ENCODE measurements around the gene PANX3. TPM values are rescaled to one million over a fixed set of nuclear protein-coding genes. Genes with fewer than 3 reads are reported as not detected.

The PANX3 gene
- total and polyA plus RNA-seq, 4 donors = not detected

DNA sequence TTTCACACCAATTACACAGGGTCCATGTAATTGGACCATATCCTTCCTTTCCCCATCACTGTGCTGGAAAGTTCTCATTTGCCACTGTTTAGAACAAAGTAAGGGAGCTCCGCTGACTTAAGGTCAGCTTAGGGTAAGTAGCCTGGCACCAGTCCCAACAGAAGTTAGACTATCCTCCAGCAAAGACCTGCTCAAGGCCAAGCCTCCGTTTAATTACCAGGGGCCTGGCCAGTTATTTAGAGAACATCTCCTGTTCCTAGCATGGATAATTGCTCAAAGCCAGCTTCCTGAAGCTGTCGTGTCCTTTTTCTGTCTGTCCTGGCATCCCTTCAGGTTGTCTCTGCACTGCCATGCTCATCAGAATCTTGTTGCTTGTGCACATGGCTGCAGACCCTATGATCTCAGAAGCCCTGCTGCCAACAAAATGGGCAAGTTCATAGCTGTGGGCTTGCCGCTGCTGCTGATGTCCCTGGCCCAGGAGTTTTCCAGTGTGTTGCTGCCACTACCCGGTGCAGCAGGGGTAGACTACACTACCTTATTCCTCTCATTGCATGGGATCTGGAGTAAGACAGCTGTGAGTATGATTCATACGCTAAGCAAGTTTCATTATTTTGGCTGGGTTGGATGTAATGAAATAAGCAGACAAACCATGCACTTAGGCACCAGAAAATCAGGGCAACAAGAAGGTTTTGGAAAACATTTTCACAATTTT, 33.4 kb upstream of the PANX3 start:
- TF ChIP-seq CTCF (IDR thresholded peaks at IDR 0.05; ENCODE audit: control extremely low read depth, extremely low read depth) = no peak
- Histone ChIP-seq H3K9ac (ENCODE audit: insufficient read depth in 1 of 2, low read length in 2 of 2) (no peak overlapping the region), H3K4me3 (no peak overlapping the region), H3K9me3 (ENCODE audit: control insufficient read depth in 4 of 4, insufficient read depth in 3 of 4, low read length in 3 of 4) (no peaks in the 10 kb centered on the region), H3K4me1 (ENCODE audit: control insufficient read depth in 5 of 5, insufficient read depth in 5 of 5, low read length in 5 of 5) (no peaks in the 10 kb centered on the region), H3K27me3 (ENCODE audit: control insufficient read depth in 3 of 3, insufficient read depth in 3 of 3, low read length in 2 of 3) (no peaks in the 10 kb centered on the region), H3K36me3 (ENCODE audit: control insufficient read depth in 4 of 4, insufficient read depth in 4 of 4, low read length in 4 of 4) (no peaks in the 10 kb centered on the region), H3K27ac (ENCODE audit: low read depth in 1 of 2, low read length in 1 of 2) (no peak overlapping the region)
- peak in 1 of 3 donors; percentile 5 for DNase-seq
- no peak for ATAC-seq (ENCODE audit: insufficient read depth, low FRiP score)
- 75 to 80% methylated on average over 6 of the region's 6 CpGs for WGBS, 2 donors

GRCh38 chr11:124578761-124579160, 32.5 kb upstream of the PANX3 start:
- WGBS, 2 donors = 73 to 85% methylated on average over 4 of the region's 4 CpGs
- no peaks in the 10 kb centered on the region for H3K9me3 ChIP-seq (ENCODE audit: control insufficient read depth in 4 of 4, insufficient read depth in 3 of 4, low read length in 3 of 4)
- no peak for ATAC-seq (ENCODE audit: insufficient read depth, low FRiP score)
- no peak for TF ChIP-seq CTCF (IDR thresholded peaks at IDR 0.05; ENCODE audit: control extremely low read depth, extremely low read depth)
- no peak overlapping the region for H3K4me3 ChIP-seq
- H3K27ac ChIP-seq (ENCODE audit: low read depth in 1 of 2, low read length in 1 of 2) = no peak overlapping the region
- H3K4me1 ChIP-seq (ENCODE audit: control insufficient read depth in 5 of 5, insufficient read depth in 5 of 5, low read length in 5 of 5) = peaks cover 0 to under 1% (median 0%) of the 10 kb centered on the region in 5 donors
- H3K36me3 ChIP-seq (ENCODE audit: control insufficient read depth in 4 of 4, insufficient read depth in 4 of 4, low read length in 4 of 4) = no peaks in the 10 kb centered on the region
- H3K27me3 ChIP-seq (ENCODE audit: control insufficient read depth in 3 of 3, insufficient read depth in 3 of 3, low read length in 2 of 3) = no peaks in the 10 kb centered on the region
- DNase-seq = no peak
- no peak overlapping the region for H3K9ac ChIP-seq (ENCODE audit: insufficient read depth in 1 of 2, low read length in 2 of 2)

- ATAC-seq (ENCODE audit: insufficient read depth, low FRiP score) = no peak
These were observed 29.4 kb upstream of the PANX3 start for GRCh38 chr11:124581817-124582216.

More at GRCh38 chr11:124581817-124582216, 29.4 kb upstream of the PANX3 start:
- Histone ChIP-seq H3K27me3 (ENCODE audit: control insufficient read depth in 3 of 3, insufficient read depth in 3 of 3, low read length in 2 of 3) (no peaks in the 10 kb centered on the region), H3K27ac (ENCODE audit: low read depth in 1 of 2, low read length in 1 of 2) (no peak overlapping the region), H3K36me3 (ENCODE audit: control insufficient read depth in 4 of 4, insufficient read depth in 4 of 4, low read length in 4 of 4) (no peaks in the 10 kb centered on the region), H3K9ac (ENCODE audit: insufficient read depth in 1 of 2, low read length in 2 of 2) (no peak overlapping the region), H3K4me1 (ENCODE audit: control insufficient read depth in 5 of 5, insufficient read depth in 5 of 5, low read length in 5 of 5) (peaks cover 0 to 3% (median 0%) of the 10 kb centered on the region in 5 donors), H3K4me3 (no peak overlapping the region), H3K9me3 (ENCODE audit: control insufficient read depth in 4 of 4, insufficient read depth in 3 of 4, low read length in 3 of 4) (no peaks in the 10 kb centered on the region)
- WGBS, 2 donors = 73 to 81% methylated on average over 6 of the region's 6 CpGs
- peak in 2 of 3 donors; percentile 13 to 21 for DNase-seq
- TF ChIP-seq CTCF (IDR thresholded peaks at IDR 0.05; ENCODE audit: control extremely low read depth, extremely low read depth) = no peak
